Mesenchymal stem cell (in vitro differentiated cells and primary cell): ENCODE results near the gene TEX51.

Source experiments
- DNase-seq: peaks from one replicate; pipeline ENCODE4 v3.0.0-alpha.2; 2013
- H2AFZ ChIP-seq: one replicate; pipeline ENCODE4 v1.6.1; 2013; ENCODE audit warnings: low read depth, mild to moderate bottlenecking, control low read depth, inconsistent platforms, low read length, moderate library complexity
- H2AK5ac ChIP-seq: 2 replicates; pipeline ENCODE4 v1.6.1; 2013; ENCODE audit warnings: low read length, moderate library complexity, mild to moderate bottlenecking, inconsistent platforms; ENCODE audit not compliant: severe bottlenecking
- H2BK120ac ChIP-seq: one replicate; pipeline ENCODE4 v1.6.1; 2013; ENCODE audit warnings: low read depth, mild to moderate bottlenecking, inconsistent platforms, low read length, moderate library complexity
- H2BK12ac ChIP-seq, 2 experiments: one replicate each; pipeline ENCODE4 v1.6.1; 2013; ENCODE audit warnings: inconsistent platforms in 2 of 2, low read length in 2 of 2, mild to moderate bottlenecking in 2 of 2, moderate library complexity in 2 of 2, control low read depth in 1 of 2
- H2BK15ac ChIP-seq: one replicate; pipeline ENCODE4 v1.6.1; 2013; ENCODE audit warnings: mild to moderate bottlenecking, low read depth, inconsistent platforms; ENCODE audit not compliant: poor library complexity, severe bottlenecking
- H2BK5ac ChIP-seq: 2 replicates; pipeline ENCODE4 v1.6.1; 2013; ENCODE audit warnings: low read depth, mild to moderate bottlenecking, low read length, control low read depth, inconsistent platforms; ENCODE audit not compliant: poor library complexity, severe bottlenecking
- H3K14ac ChIP-seq, 2 experiments: one replicate each; pipeline ENCODE4 v1.6.1; 2013; ENCODE audit warnings: inconsistent platforms in 2 of 2, low read length in 2 of 2, control low read depth in 1 of 2, mild to moderate bottlenecking in 1 of 2, moderate library complexity in 1 of 2
- H3K18ac ChIP-seq, 2 experiments: one replicate each; pipeline ENCODE4 v1.6.1; 2013; ENCODE audit warnings: inconsistent platforms in 2 of 2, low read length in 2 of 2, control low read depth in 1 of 2, low read depth in 1 of 2, mild to moderate bottlenecking in 1 of 2
- H3K23ac ChIP-seq, 2 experiments: one replicate each; pipeline ENCODE4 v1.6.1; 2013; ENCODE audit warnings: inconsistent platforms in 2 of 2, low read length in 2 of 2, mild to moderate bottlenecking in 2 of 2, moderate library complexity in 2 of 2, control low read depth in 1 of 2
- H3K27ac ChIP-seq: 2 replicates; pipeline ENCODE4 v1.5.1; 2013; ENCODE audit warnings: mild to moderate bottlenecking, moderate library complexity, low read length, control low read depth, inconsistent platforms; ENCODE audit not compliant: poor library complexity, severe bottlenecking
- H3K27me3 ChIP-seq, 2 experiments: 2 replicates each; pipeline versions ENCODE4 v1.6.1 to v1.7.0; 2013; ENCODE audit warnings: low read length in 2 of 2, mild to moderate bottlenecking in 2 of 2, moderate library complexity in 2 of 2, control low read depth in 1 of 2, inconsistent platforms in 1 of 2; ENCODE audit not compliant: control insufficient read depth in 1 of 2, insufficient read depth in 1 of 2
- H3K36me3 ChIP-seq, 2 experiments: 2 replicates each; pipeline versions ENCODE4 v1.6.1 to v1.7.0; 2013; ENCODE audit warnings: low read length in 2 of 2, control low read depth in 1 of 2, inconsistent platforms in 1 of 2, low read depth in 1 of 2, mild to moderate bottlenecking in 1 of 2; ENCODE audit not compliant: insufficient read depth in 2 of 2, control insufficient read depth in 1 of 2
- H3K4ac ChIP-seq, 2 experiments: one replicate each; pipeline ENCODE4 v1.6.1; 2013; ENCODE audit warnings: inconsistent platforms in 2 of 2, low read length in 2 of 2, mild to moderate bottlenecking in 2 of 2, moderate library complexity in 2 of 2, control low read depth in 1 of 2, low read depth in 1 of 2
- H3K4me1 ChIP-seq: 2 replicates; pipeline ENCODE4 v1.6.1; 2013; ENCODE audit warnings: low read depth, low read length, control low read depth; ENCODE audit not compliant: control insufficient read depth, insufficient read depth
- H3K4me2 ChIP-seq: 2 replicates; pipeline ENCODE4 v1.6.1; 2013; ENCODE audit warnings: low read length, mild to moderate bottlenecking, inconsistent platforms; ENCODE audit not compliant: poor library complexity, severe bottlenecking
- H3K4me3 ChIP-seq, 2 experiments: 2 replicates each; pipeline versions ENCODE4 v1.5.1 to v1.7.0; 2013; ENCODE audit warnings: low read length in 2 of 2, mild to moderate bottlenecking in 2 of 2, control low read depth in 1 of 2, low read depth in 1 of 2; ENCODE audit not compliant: insufficient read depth in 1 of 2
- H3K79me1 ChIP-seq: replicated peaks from 2 replicates; pipeline ENCODE4 v1.6.1; 2013; ENCODE audit warnings: mild to moderate bottlenecking, control low read depth, low read length, inconsistent platforms; ENCODE audit not compliant: poor library complexity, severe bottlenecking
- H3K9ac ChIP-seq: 2 replicates; pipeline ENCODE4 v1.7.0; 2013; ENCODE audit warnings: mild to moderate bottlenecking, low read length, moderate library complexity
- H3K9me3 ChIP-seq: 2 replicates; pipeline ENCODE4 v1.7.0; 2013; ENCODE audit warnings: mild to moderate bottlenecking, low read length; ENCODE audit not compliant: control insufficient read depth
- H4K8ac ChIP-seq: one replicate; pipeline ENCODE4 v1.6.1; 2013; ENCODE audit warnings: inconsistent platforms, mild to moderate bottlenecking, low read length, moderate library complexity
- H4K91ac ChIP-seq: one replicate; pipeline ENCODE4 v1.6.1; 2013; ENCODE audit warnings: mild to moderate bottlenecking, low read length, inconsistent platforms
- WGBS: methylation state at CpG from one replicate; pipeline ENCODE4 v1.1.7; 2013; ENCODE audit warnings: mixed read lengths; 5-methylcytosine and 5-hydroxymethylcytosine counted together

TEX51 gene

GRCh38 chr2:126850940-126851339 lies 47.8 kb upstream of the TEX51 start:
- H2BK15ac ChIP-seq: no peak overlapping the region
- no peak overlapping the region for H2BK120ac ChIP-seq
- H3K27me3 ChIP-seq: peaks cover 0 to 21% of the 10 kb centered on the region in 2 experiments
- no peak overlapping the region for H3K4me3 ChIP-seq
- no peak overlapping the region for H3K14ac ChIP-seq
- H2BK5ac ChIP-seq: no peak overlapping the region
- H3K9me3 ChIP-seq: no peaks in the 10 kb centered on the region
- no peak overlapping the region for H4K8ac ChIP-seq
- no peak overlapping the region for H3K27ac ChIP-seq
- H3K79me1 ChIP-seq: no peaks in the 10 kb centered on the region
- no peak overlapping the region for H2AFZ ChIP-seq
- no peak overlapping the region for H3K23ac ChIP-seq
- no peak overlapping the region for H2AK5ac ChIP-seq
- no peaks in the 10 kb centered on the region for H3K36me3 ChIP-seq
- no peak for DNase-seq
- H3K9ac ChIP-seq: no peak overlapping the region
- WGBS: 68% methylated on average over 2 of the region's 5 CpGs
- no peak overlapping the region for H3K4me2 ChIP-seq
- peaks cover 2% of the 10 kb centered on the region for H3K4me1 ChIP-seq
- H4K91ac ChIP-seq: no peak overlapping the region
- H2BK12ac ChIP-seq: no peak overlapping the region
- H3K18ac ChIP-seq: no peak overlapping the region
- H3K4ac ChIP-seq: no peak overlapping the region

DNA sequence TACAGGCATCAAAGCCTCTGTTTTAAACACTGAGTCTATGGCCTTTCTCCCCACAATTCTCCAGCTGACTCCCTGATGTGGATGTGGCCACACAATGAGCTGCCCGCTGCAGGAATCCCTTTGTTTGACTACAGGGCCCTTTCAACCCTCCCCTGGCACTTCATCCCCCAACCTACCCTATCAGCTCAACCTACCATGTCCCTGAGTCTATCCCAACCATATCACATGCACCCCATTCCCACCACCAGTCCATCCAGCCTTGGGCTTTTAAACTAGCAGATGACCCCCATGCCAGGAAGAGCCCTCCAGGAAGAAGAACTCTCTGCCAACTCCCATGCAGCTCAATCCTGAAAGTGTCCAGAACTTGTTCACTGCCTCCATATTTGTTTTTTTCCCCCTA lies 46.9 kb upstream of the TEX51 start:
- Histone ChIP-seq H2BK15ac (no peak overlapping the region), H3K23ac (no peak overlapping the region), H3K4ac (no peak overlapping the region), H2BK5ac (no peak overlapping the region), H3K4me2 (no peak overlapping the region), H3K18ac (no peak overlapping the region), H3K27me3 (peaks cover 0 to 22% of the 10 kb centered on the region in 2 experiments), H3K36me3 (no peaks in the 10 kb centered on the region), H2AK5ac (no peak overlapping the region), H3K14ac (no peak overlapping the region), H2BK12ac (no peak overlapping the region), H3K9ac (no peak overlapping the region), H3K27ac (no peak overlapping the region), H3K4me1 (peaks cover 2% of the 10 kb centered on the region), H2BK120ac (no peak overlapping the region), H3K79me1 (no peaks in the 10 kb centered on the region), H2AFZ (no peak overlapping the region), H4K91ac (no peak overlapping the region), H3K4me3 (no peak overlapping the region), H3K9me3 (no peaks in the 10 kb centered on the region), H4K8ac (no peak overlapping the region)
- WGBS: 73% methylated on average over 1 of the region's 1 CpG
- DNase-seq: no peak

DNA sequence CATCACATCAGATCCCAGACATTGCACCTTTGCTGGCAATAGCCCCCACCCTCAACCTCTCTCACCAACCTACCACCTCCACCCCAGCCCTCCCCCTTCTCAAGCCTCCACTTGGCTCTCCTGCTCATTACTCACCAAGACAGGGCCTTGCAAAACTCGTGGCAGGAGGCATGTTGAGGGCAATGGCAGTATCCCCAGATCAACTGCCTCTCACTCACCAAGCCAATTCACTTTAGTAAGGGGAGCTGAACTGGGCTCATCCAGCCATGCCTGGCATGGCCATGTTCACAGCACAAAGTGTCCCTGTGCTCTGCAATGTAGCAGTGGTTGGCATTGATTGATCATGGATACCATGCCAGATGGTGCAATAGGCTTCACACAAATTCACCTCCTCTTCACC lies 46.3 kb upstream of the TEX51 start:
- Histone ChIP-seq H2BK12ac (no peak overlapping the region), H3K4me2 (no peak overlapping the region), H4K8ac (no peak overlapping the region), H2BK5ac (no peak overlapping the region), H3K23ac (peak overlapping the region in 1 of 2 experiments; percentile 1), H2AK5ac (no peak overlapping the region), H2BK120ac (no peak overlapping the region), H3K9ac (no peak overlapping the region), H3K27ac (no peak overlapping the region), H3K79me1 (no peaks in the 10 kb centered on the region), H3K36me3 (no peaks in the 10 kb centered on the region), H3K14ac (peak overlapping the region in 1 of 2 experiments; percentile 76), H3K4me3 (no peak overlapping the region), H2AFZ (no peak overlapping the region), H3K9me3 (no peaks in the 10 kb centered on the region), H3K4ac (no peak overlapping the region), H3K18ac (no peak overlapping the region), H3K4me1 (peaks cover 2% of the 10 kb centered on the region), H3K27me3 (peaks cover 0 to 22% of the 10 kb centered on the region in 2 experiments), H2BK15ac (no peak overlapping the region), H4K91ac (no peak overlapping the region)
- DNase-seq: peak; percentile 0
- 22% methylated on average over 1 of the region's 1 CpG for WGBS

DNA sequence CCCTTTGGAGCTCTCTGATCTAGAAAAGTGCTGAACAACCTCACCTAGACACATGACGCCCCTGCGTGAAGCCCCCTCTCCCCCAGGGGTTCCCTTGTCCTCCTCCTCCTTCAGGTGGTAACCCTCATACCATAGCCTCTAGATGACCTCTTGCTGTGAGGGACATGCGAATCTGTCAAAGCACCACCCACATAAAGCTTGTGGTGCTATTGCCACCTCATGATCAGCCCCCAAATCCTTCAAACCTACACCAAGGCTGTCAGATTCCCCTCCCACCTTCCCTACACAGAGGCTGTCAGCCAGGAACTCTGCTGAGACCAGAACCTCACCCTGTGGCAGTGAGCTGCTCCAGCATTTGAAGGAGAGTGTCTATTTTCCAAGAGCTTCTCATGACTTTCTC lies 43.1 kb upstream of the TEX51 start:
- Histone ChIP-seq H2BK15ac (no peak overlapping the region), H3K4ac (no peak overlapping the region), H3K18ac (no peak overlapping the region), H3K9me3 (no peaks in the 10 kb centered on the region), H2AFZ (no peak overlapping the region), H2BK12ac (no peak overlapping the region), H2BK5ac (no peak overlapping the region), H3K4me3 (no peak overlapping the region), H4K8ac (no peak overlapping the region), H3K4me2 (no peak overlapping the region), H3K14ac (no peak overlapping the region), H3K27me3 (peaks cover 9 to 18% of the 10 kb centered on the region in 2 experiments), H2AK5ac (no peak overlapping the region), H3K36me3 (no peaks in the 10 kb centered on the region), H2BK120ac (no peak overlapping the region), H4K91ac (no peak overlapping the region), H3K9ac (no peak overlapping the region), H3K23ac (no peak overlapping the region), H3K79me1 (no peaks in the 10 kb centered on the region), H3K27ac (no peak overlapping the region), H3K4me1 (peaks cover 2% of the 10 kb centered on the region)
- no peak for DNase-seq
- 73% methylated on average over 3 of the region's 3 CpGs for WGBS
